SK-N-SH (cell line): ENCODE results near the gene CALN1. TPM values are rescaled to one million over a fixed set of nuclear protein-coding genes. Genes with fewer than 3 reads are reported as not detected.

Source experiments
- CTCF ChIA-PET: fragments of 300-600, 350-600 bp; formaldehyde crosslinking; extraction: SDS; loops from one replicate; lab custom pipeline; 2021; lab: Yijun Ruan, JAX
- POLR2A ChIA-PET: fragments of 350-600 bp; sonication (Branson Sonifier 250); formaldehyde crosslinking; extraction: SDS; loops from one replicate; lab custom pipeline; 2020; ENCODE audit warnings: antibody characterized with exemption, inconsistent platforms; lab: Yijun Ruan, JAX
- DNase-seq: peaks from one replicate; pipeline ENCODE4 v3.0.0; 2012
- H2AFZ ChIP-seq: fragments of 200-600 bp; sonication (generic); 2 replicates; pipeline ENCODE4 v1.8.1; 2016; ENCODE audit warnings: antibody characterized with exemption, mild to moderate bottlenecking, low read depth
- H3F3A ChIP-seq: fragments of 200-600 bp; sonication (generic); replicated peaks from 2 replicates; pipeline ENCODE3; 2016; ENCODE audit warnings: antibody characterized with exemption, mild to moderate bottlenecking; ENCODE audit not compliant: insufficient read depth
- H3K27ac ChIP-seq, 2 experiments: fragments of 200-500 bp in 1 of 2; fragments of 200-600 bp in 1 of 2; sonication (Bioruptor generic) in 1 of 2; sonication (generic), shearing (Covaris generic) in 1 of 2; 2 replicates each; pipeline versions ENCODE4 v1.5.1 to v1.6.1; 2014 to 2016; ENCODE audit warnings: low read depth in 2 of 2, inconsistent platforms in 1 of 2, low read length in 1 of 2, mild to moderate bottlenecking in 1 of 2, mixed read lengths in 1 of 2
- H3K27me3 ChIP-seq: fragments of 200-600 bp; sonication (generic), shearing (Covaris generic); 2 replicates; pipeline ENCODE4 v1.6.1; 2016; ENCODE audit warnings: mixed run types; ENCODE audit not compliant: insufficient read depth
- H3K36me3 ChIP-seq, 2 experiments: fragments of 200-500 bp in 1 of 2; fragments of 200-600 bp in 1 of 2; sonication (Bioruptor generic) in 1 of 2; sonication (generic) in 1 of 2; replicated peaks in 1 of 2; 2 replicates each; pipeline versions ENCODE3 to v1.5.1; 2014 to 2016; ENCODE audit warnings: low read length in 1 of 2, mild to moderate bottlenecking in 1 of 2; ENCODE audit not compliant: insufficient read depth in 2 of 2, control insufficient read depth in 1 of 2
- H3K4me1 ChIP-seq, 2 experiments: fragments of 200-500 bp in 1 of 2; fragments of 200-600 bp in 1 of 2; sonication (Bioruptor generic) in 1 of 2; sonication (generic), shearing (Covaris generic) in 1 of 2; 2 replicates each; pipeline versions ENCODE4 v1.5.1 to v1.6.1; 2014 to 2016; ENCODE audit warnings: low read depth in 1 of 2, low read length in 1 of 2, mixed run types in 1 of 2; ENCODE audit not compliant: insufficient read depth in 2 of 2, control insufficient read depth in 1 of 2
- H3K4me2 ChIP-seq: fragments of 200-600 bp; sonication (generic), shearing (Covaris generic); 2 replicates; pipeline ENCODE4 v1.6.1; 2017; ENCODE audit warnings: mixed run types
- H3K4me3 ChIP-seq, 2 experiments: fragments of 200-500 bp in 1 of 2; fragments of 200-600 bp in 1 of 2; sonication (Bioruptor generic) in 1 of 2; sonication (generic), shearing (Covaris generic) in 1 of 2; 2 replicates each; pipeline versions ENCODE4 v1.5.1 to v1.8.1; 2014 to 2016; ENCODE audit warnings: low read depth in 2 of 2, inconsistent platforms in 1 of 2, low read length in 1 of 2, mild to moderate bottlenecking in 1 of 2, mixed read lengths in 1 of 2, moderate library complexity in 1 of 2
- H3K79me2 ChIP-seq: fragments of 200-600 bp; sonication (generic); 2 replicates; pipeline ENCODE4 v1.8.1; 2017; ENCODE audit warnings: mild to moderate bottlenecking; ENCODE audit not compliant: insufficient read depth
- H3K9ac ChIP-seq: fragments of 200-600 bp; sonication (generic); 2 replicates; pipeline ENCODE4 v1.6.1; 2017; ENCODE audit warnings: mixed run types
- H3K9me2 ChIP-seq: fragments of 200-600 bp; sonication (generic); 2 replicates; pipeline ENCODE4 v1.6.1; 2017; ENCODE audit warnings: mixed run types
- H3K9me3 ChIP-seq: fragments of 200-600 bp; sonication (generic); 2 replicates; pipeline ENCODE4 v1.6.1; 2017; ENCODE audit warnings: mixed run types, mild to moderate bottlenecking, moderate library complexity
- H4K20me1 ChIP-seq: fragments of 200-600 bp; sonication (generic); 2 replicates; pipeline ENCODE4 v1.6.1; 2017; ENCODE audit warnings: mild to moderate bottlenecking, mixed run types; ENCODE audit not compliant: insufficient read depth
- CTCF ChIP-seq: fragments of 200-600 bp; sonication (generic); IDR thresholded peaks from 2 replicates; pipeline ENCODE4 v1.6.1; 2017; ENCODE audit warnings: antibody characterized with exemption, mild to moderate bottlenecking, moderate library complexity
- ELF1 ChIP-seq: IDR thresholded peaks from 2 replicates; pipeline ENCODE4 v1.4.0; 2012
- EZH2phosphoT487 ChIP-seq: fragments of 200-600 bp; sonication (generic); IDR thresholded peaks from 2 replicates; pipeline ENCODE4 v1.6.1; 2017; ENCODE audit warnings: low read depth, mixed run types, mild to moderate bottlenecking, antibody characterized with exemption, moderate library complexity, borderline replicate concordance
- FOXJ3 ChIP-seq: sonication (generic); formaldehyde crosslinking; IDR thresholded peaks from 2 replicates; pipeline ENCODE4 v1.5.1; 2020; ENCODE audit warnings: mild to moderate bottlenecking, missing genetic modification reagents
- GABPA ChIP-seq: IDR thresholded peaks from 2 replicates; pipeline ENCODE4 v1.4.0; 2012; ENCODE audit warnings: low read depth, mild to moderate bottlenecking
- IRF3 ChIP-seq: fragments of 150-350 bp; IDR thresholded peaks from 2 replicates; pipeline ENCODE4 v1.6.1; 2016; ENCODE audit warnings: mild to moderate bottlenecking, low read depth, low read length
- MAX ChIP-seq: IDR thresholded peaks from 2 replicates; pipeline ENCODE4 v1.4.0; 2012; ENCODE audit warnings: low read depth
- MEF2A ChIP-seq: IDR thresholded peaks from 2 replicates; pipeline ENCODE4 v1.4.0; 2012; ENCODE audit warnings: low read depth, borderline replicate concordance
- MXI1 ChIP-seq: IDR thresholded peaks from 2 replicates; pipeline ENCODE4 v1.6.1; 2012; ENCODE audit warnings: mild to moderate bottlenecking, low read depth, low read length, improper control_type of control experiment
- NFIC ChIP-seq: IDR thresholded peaks from 2 replicates; pipeline ENCODE4 v1.4.0; 2012; ENCODE audit warnings: borderline replicate concordance
- NRF1 ChIP-seq: IDR thresholded peaks from 2 replicates; pipeline ENCODE4 v1.6.1; 2012; ENCODE audit warnings: low read depth, mild to moderate bottlenecking, low read length
- RCOR1 ChIP-seq: fragments of 150-350 bp; IDR thresholded peaks from 2 replicates; pipeline ENCODE4 v1.6.1; 2017; ENCODE audit warnings: antibody characterized with exemption, low read length
- REST ChIP-seq: IDR thresholded peaks from 2 replicates; pipeline ENCODE4 v1.6.1; 2012; ENCODE audit warnings: mild to moderate bottlenecking, low read depth, low read length, moderate library complexity
- SIN3A ChIP-seq: IDR thresholded peaks from 2 replicates; pipeline ENCODE4 v1.6.1; 2012; ENCODE audit warnings: low read depth, mild to moderate bottlenecking, low read length, moderate library complexity, borderline replicate concordance
- SMC3 ChIP-seq: IDR thresholded peaks from 2 replicates; pipeline ENCODE4 v1.6.1; 2012; ENCODE audit warnings: low read depth, low read length, improper control_type of control experiment
- TAF1 ChIP-seq: IDR thresholded peaks from 2 replicates; pipeline ENCODE4 v1.6.1; 2012; ENCODE audit warnings: low read depth, mild to moderate bottlenecking, low read length, moderate library complexity, borderline replicate concordance
- YY1 ChIP-seq: IDR thresholded peaks from 2 replicates; pipeline ENCODE4 v1.4.0; 2012; ENCODE audit warnings: low read depth, mild to moderate bottlenecking
- ZBTB33 ChIP-seq: IDR thresholded peaks from 2 replicates; pipeline ENCODE4 v1.4.0; 2012; ENCODE audit warnings: low read depth, borderline replicate concordance
- WGBS: methylation state at CpG from one replicate; pipeline ENCODE4 v1.1.6; 2017; ENCODE audit warnings: low lambda C conversion rate; 5-methylcytosine and 5-hydroxymethylcytosine counted together
- polyA plus RNA-seq, 3 experiments: library from polyadenylated mRNA; depleted of rRNA; stranded (reverse); fragments of >200 nt; gene quantifications; 2 replicates each; pipeline ENCODE4 v1.2.3, GENCODE V29; 2012

CALN1 gene
- polyA plus RNA-seq, 1 of the 3 experiments (the other 2 are of a cell fraction): not detected

GRCh38 chr7:72336632-72337389, 75.3 kb downstream of the CALN1 start:
- Histone ChIP-seq H3K9me3 (no peaks in the 10 kb centered on the region), H3F3A (no peaks in the 10 kb centered on the region), H3K36me3 (no peaks in the 10 kb centered on the region), H3K27ac (no peak overlapping the region), H3K9ac (no peak overlapping the region), H3K4me1 (no peaks in the 10 kb centered on the region), H3K9me2 (no peaks in the 10 kb centered on the region), H2AFZ (no peak overlapping the region), H3K27me3 (peaks cover 36% of the 10 kb centered on the region), H3K79me2 (no peaks in the 10 kb centered on the region), H3K4me2 (no peak overlapping the region), H4K20me1 (no peaks in the 10 kb centered on the region), H3K4me3 (no peak overlapping the region)
- POLR2A ChIA-PET: no interaction called here
- CTCF ChIA-PET: no interaction called here
- TF ChIP-seq SMC3: no peak
- TF ChIP-seq REST: no peak
- no peak for TF ChIP-seq RCOR1
- no peak for TF ChIP-seq NFIC
- TF ChIP-seq MXI1: no peak
- no peak for TF ChIP-seq MAX
- TF ChIP-seq TAF1: no peak
- TF ChIP-seq GABPA: no peak
- no peak for TF ChIP-seq CTCF
- TF ChIP-seq EZH2phosphoT487: no peak
- TF ChIP-seq ZBTB33: no peak
- TF ChIP-seq MEF2A: no peak
- TF ChIP-seq SIN3A: no peak
- TF ChIP-seq FOXJ3: no peak
- no peak for TF ChIP-seq IRF3
- no peak for TF ChIP-seq ELF1
- no peak for TF ChIP-seq NRF1
- TF ChIP-seq YY1: no peak
- DNase-seq: peak; percentile 36
- WGBS: 18% methylated on average over 40 of the region's 89 CpGs
